ENCODE measurements around the gene SLC3A2. TPM values are rescaled to one million over a fixed set of nuclear protein-coding genes. Genes with fewer than 3 reads are reported as not detected.
"Not testable (repeated sequence)": the region's sequence is repeated elsewhere in the genome, so short reads cannot be mapped to it uniquely, and the experiment has no call there.

Gene SLC3A2
- 225 and 239 TPM in 2 replicates for total RNA-seq (2014; rRNA removed; shearing (Covaris generic))

GRCh38 chr11:62880803-62881578, at the start of gene SLC3A2:
Gene SLC3A2, plus strand, starts transcription at chr11:62880896. Its CDS starts 128 bp downstream, at chr11:62881024.
- DNase-seq (ENCODE audit: low spot score) = peak; percentile 84
- in situ Hi-C loops (cut with HindIII; ENCODE audit: low sequenced_read_pairs) = no loop called here

- no peak for DNase-seq (ENCODE audit: low spot score)
Observed at GRCh38 chr11:62830904-62831519, 49.7 kb upstream of the SLC3A2 start.

GRCh38 chr11:62831520-62832335, 49.0 kb upstream of the SLC3A2 start, which contains the start of gene STX5:
Gene STX5, minus strand, starts transcription at chr11:62832051. Its CDS starts 808 bp downstream, at chr11:62831243.
- DNase-seq (ENCODE audit: low spot score) = peak; percentile 99
- in situ Hi-C loops (cut with HindIII; ENCODE audit: low sequenced_read_pairs) = no loop called here

More at GRCh38 chr11:62830904-62831519, 49.7 kb upstream of the SLC3A2 start:
- in situ Hi-C loops (cut with HindIII; ENCODE audit: low sequenced_read_pairs) = no loop called here

- no peak for DNase-seq (ENCODE audit: low spot score)
- in situ Hi-C loops (cut with HindIII; ENCODE audit: low sequenced_read_pairs) = no loop called here
Observed at GRCh38 chr11:62832336-62833234, 48.1 kb upstream of the SLC3A2 start, which contains the start of gene TEX54. Gene TEX54, minus strand, starts transcription at chr11:62832841.

- in situ Hi-C loops (cut with HindIII; ENCODE audit: low sequenced_read_pairs) = no loop called here
- DNase-seq (ENCODE audit: low spot score) = no peak
Observed at GRCh38 chr11:62835336-62835735, 45.4 kb upstream of the SLC3A2 start.

- DNase-seq (ENCODE audit: low spot score) = peak; percentile 94
- in situ Hi-C loops (cut with HindIII; ENCODE audit: low sequenced_read_pairs) = no loop called here
Observed at GRCh38 chr11:62839050-62839945, 41.4 kb upstream of the SLC3A2 start, which contains the start of gene WDR74. Gene WDR74, minus strand, starts transcription at chr11:62839590. Its CDS starts 20 bp downstream, at chr11:62839570.

- in situ Hi-C loops (cut with HindIII; ENCODE audit: low sequenced_read_pairs) = not testable (repeated sequence)
Observed at GRCh38 chr11:62840721-62841360, 39.9 kb upstream of the SLC3A2 start.

GRCh38 chr11:62841361-62842170, 39.1 kb upstream of the SLC3A2 start:
- in situ Hi-C loops (cut with HindIII; ENCODE audit: low sequenced_read_pairs) = no loop called here
- peak; percentile 99 for DNase-seq (ENCODE audit: low spot score)

More at GRCh38 chr11:62840721-62841360, 39.9 kb upstream of the SLC3A2 start:
- peak; percentile 78 for DNase-seq (ENCODE audit: low spot score)

- in situ Hi-C loops (cut with HindIII; ENCODE audit: low sequenced_read_pairs) = no loop called here
- no peak for DNase-seq (ENCODE audit: low spot score)
Observed at GRCh38 chr11:62842171-62842741, 38.4 kb upstream of the SLC3A2 start.

GRCh38 chr11:62842891-62843290, 37.8 kb upstream of the SLC3A2 start:
- in situ Hi-C loops (cut with HindIII; ENCODE audit: low sequenced_read_pairs) = not testable (repeated sequence)

GRCh38 chr11:62843466-62843865, 37.2 kb upstream of the SLC3A2 start:
- DNase-seq (ENCODE audit: low spot score) = no peak
- in situ Hi-C loops (cut with HindIII; ENCODE audit: low sequenced_read_pairs) = no loop called here

More at GRCh38 chr11:62842891-62843290, 37.8 kb upstream of the SLC3A2 start:
- not testable (repeated sequence) for DNase-seq (ENCODE audit: low spot score)

- DNase-seq (ENCODE audit: low spot score) = no peak
- in situ Hi-C loops (cut with HindIII; ENCODE audit: low sequenced_read_pairs) = no loop called here
Observed at GRCh38 chr11:62844154-62844553, 36.5 kb upstream of the SLC3A2 start.

- DNase-seq (ENCODE audit: low spot score) = no peak
- in situ Hi-C loops (cut with HindIII; ENCODE audit: low sequenced_read_pairs) = no loop called here
Observed at GRCh38 chr11:62846177-62846576, 34.5 kb upstream of the SLC3A2 start.

- in situ Hi-C loops (cut with HindIII; ENCODE audit: low sequenced_read_pairs) = no loop called here
Observed at GRCh38 chr11:62847767-62848314, 32.9 kb upstream of the SLC3A2 start.

GRCh38 chr11:62850911-62851806, 29.5 kb upstream of the SLC3A2 start:
- in situ Hi-C loops (cut with HindIII; ENCODE audit: low sequenced_read_pairs) = no loop called here

More at GRCh38 chr11:62847767-62848314, 32.9 kb upstream of the SLC3A2 start:
- no peak for DNase-seq (ENCODE audit: low spot score)

More at GRCh38 chr11:62850911-62851806, 29.5 kb upstream of the SLC3A2 start:
- DNase-seq (ENCODE audit: low spot score) = peak; percentile 49

All from G401 (cell line).